HEK293T (cell line): ENCODE results near the gene RPL37.

ENCODE experiments used
- ARNT ChIP-seq: fragments of 450-650 bp; IDR thresholded peaks from 2 replicates; pipeline ENCODE4 v1.6.1; 2017; ENCODE audit warnings: mild to moderate bottlenecking
- FOXA1 ChIP-seq: fragments of 450-650 bp; IDR thresholded peaks from 2 replicates; pipeline ENCODE4 v1.6.1; 2016; ENCODE audit warnings: mild to moderate bottlenecking
- FOXM1 ChIP-seq: fragments of 450-650 bp; IDR thresholded peaks from 2 replicates; pipeline ENCODE4 v1.6.1; 2017; ENCODE audit warnings: mild to moderate bottlenecking, borderline replicate concordance
- HDGF ChIP-seq: fragments of 450-650 bp; IDR thresholded peaks from 2 replicates; pipeline ENCODE4 v1.6.1; 2017; ENCODE audit warnings: antibody characterized with exemption, borderline replicate concordance
- NFRKB ChIP-seq: fragments of 450-650 bp; IDR thresholded peaks from 2 replicates; pipeline ENCODE4 v1.6.1; 2016; ENCODE audit warnings: mild to moderate bottlenecking, moderate library complexity
- SP1 ChIP-seq: fragments of 450-650 bp; IDR thresholded peaks from 2 replicates; pipeline ENCODE4 v1.6.1; 2017
- TF ChIP-seq, protein P1 (sequence below): fragments of 450-650 bp; IDR thresholded peaks from 2 replicates; pipeline ENCODE4 v1.6.1; 2016

DNA sequence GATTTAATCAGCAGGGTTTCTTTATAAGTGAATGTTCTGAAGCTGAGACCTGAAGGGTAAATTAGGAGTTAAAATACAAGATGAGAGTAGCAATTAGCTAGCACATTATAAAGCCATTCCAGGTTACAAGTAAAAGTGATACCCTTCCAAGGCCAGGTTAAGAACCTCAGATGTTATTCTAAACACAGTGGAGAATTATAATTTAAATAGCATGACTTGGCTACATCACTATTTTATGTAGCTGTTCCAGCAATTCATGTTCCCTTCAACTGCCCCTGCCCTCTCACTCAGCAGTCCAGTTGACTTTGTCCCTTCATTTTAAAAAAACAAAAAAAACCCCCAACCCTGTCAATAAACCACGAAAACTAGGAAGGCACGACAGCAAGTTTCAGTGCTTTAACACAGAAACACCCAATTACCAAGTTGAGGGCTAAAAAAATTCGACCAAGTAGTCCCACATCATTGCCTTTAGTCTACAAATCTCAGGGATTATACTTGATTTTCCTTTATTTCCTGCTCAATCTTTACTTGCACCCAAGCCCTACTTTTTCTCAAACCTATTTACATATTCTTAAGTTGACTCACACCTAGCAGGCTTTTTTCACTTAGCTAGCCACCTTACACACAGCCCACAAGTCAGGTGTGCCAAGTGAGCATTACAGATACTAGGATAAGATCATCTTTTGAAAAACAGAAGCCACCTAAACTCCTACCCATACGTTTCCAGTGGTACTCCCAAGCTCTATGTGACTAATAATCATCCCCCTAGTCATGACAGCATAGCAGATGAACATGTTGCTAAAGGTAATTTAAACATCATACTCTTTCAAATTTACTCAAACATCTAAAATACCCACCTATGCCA lies 3.4 kb downstream of the RPL37 start:
- no peak for TF ChIP-seq HDGF
- TF ChIP-seq, protein P1, sequence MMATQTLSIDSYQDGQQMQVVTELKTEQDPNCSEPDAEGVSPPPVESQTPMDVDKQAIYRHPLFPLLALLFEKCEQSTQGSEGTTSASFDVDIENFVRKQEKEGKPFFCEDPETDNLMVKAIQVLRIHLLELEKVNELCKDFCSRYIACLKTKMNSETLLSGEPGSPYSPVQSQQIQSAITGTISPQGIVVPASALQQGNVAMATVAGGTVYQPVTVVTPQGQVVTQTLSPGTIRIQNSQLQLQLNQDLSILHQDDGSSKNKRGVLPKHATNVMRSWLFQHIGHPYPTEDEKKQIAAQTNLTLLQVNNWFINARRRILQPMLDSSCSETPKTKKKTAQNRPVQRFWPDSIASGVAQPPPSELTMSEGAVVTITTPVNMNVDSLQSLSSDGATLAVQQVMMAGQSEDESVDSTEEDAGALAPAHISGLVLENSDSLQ: no peak
- no peak for TF ChIP-seq SP1
- no peak for TF ChIP-seq ARNT
- no peak for TF ChIP-seq FOXA1
- TF ChIP-seq FOXM1: no peak
- TF ChIP-seq NFRKB: no peak
